Measurements from ENCODE around the gene CYP1A1. TPM values are rescaled to one million over a fixed set of nuclear protein-coding genes. Genes with fewer than 3 reads are reported as not detected.

Gene CYP1A1
- total and polyA plus RNA-seq, 2 of the 13 experiments (the other 11 are each of a cell fraction or from before 2014, with no cell fraction given) = 7.9 to 8.0 TPM

- TF ChIP-seq AHDC1 (CRISPR knock-in tag; IDR thresholded peaks at IDR 0.05; ENCODE audit: borderline replicate concordance) (peak; percentile 43; the same call in 1 of the 2 replicates), ARHGAP35 (CRISPR knock-in tag; IDR thresholded peaks at IDR 0.05; ENCODE audit: borderline replicate concordance) (no peak), RBM22 (optimal IDR thresholded peaks at IDR 0.05; ENCODE audit: low read length) (no peak), YEATS2 (CRISPR knock-in tag; IDR thresholded peaks at IDR 0.05; ENCODE audit: borderline replicate concordance) (peak; percentile 27; the same call in 1 of the 2 replicates), ZNF30 (CRISPR knock-in tag; IDR thresholded peaks at IDR 0.05) (no peak), ZFP82 (CRISPR knock-in tag; IDR thresholded peaks at IDR 0.05; ENCODE audit: borderline replicate concordance) (peak; percentile 93; the same call in 1 of the 2 replicates), HDAC2 (CRISPR knock-in tag; IDR thresholded peaks at IDR 0.05) (peak; percentile 35; the same call in 1 of the 2 replicates), ZNF605 (CRISPR knock-in tag; IDR thresholded peaks at IDR 0.05) (peak; percentile 49; the same call in 1 of the 2 replicates), ZNF740 (CRISPR knock-in tag; IDR thresholded peaks at IDR 0.05) (no peak), NR2F1 (CRISPR knock-in tag; IDR thresholded peaks at IDR 0.05) (peak; percentile 88 to 93), ZNF784 (CRISPR knock-in tag; IDR thresholded peaks at IDR 0.05; ENCODE audit: borderline replicate concordance) (no peak; the same call in 1 of the 2 replicates), ZNF562 (CRISPR knock-in tag; IDR thresholded peaks at IDR 0.05; ENCODE audit: borderline replicate concordance) (no peak), ZNF782 (CRISPR knock-in tag; IDR thresholded peaks at IDR 0.05; ENCODE audit: borderline replicate concordance) (peak; percentile 73; the same call in 1 of the 2 replicates), ZNF281 (CRISPR knock-in tag; IDR thresholded peaks at IDR 0.05; ENCODE audit: borderline replicate concordance) (no peak), HNF4G (IDR thresholded peaks at IDR 0.05; ENCODE audit: borderline replicate concordance, low read depth, low read length) (peak; percentile 52; the same call in 1 of the 2 replicates), HNF4G (CRISPR knock-in tag; IDR thresholded peaks at IDR 0.05; ENCODE audit: borderline replicate concordance, low read depth) (peak; percentile 64; the same call in 1 of the 2 replicates), ZMYM4 (CRISPR knock-in tag; IDR thresholded peaks at IDR 0.05) (peak; percentile 58)
These were observed 781 bp upstream of the CYP1A1 start (continued) for GRCh38 chr15:74725845-74726773.
